Bone marrow (tissue), 2 donors: Measurements from ENCODE around the gene CMTM3.
"Not testable (repeated sequence)": the region's sequence is repeated elsewhere in the genome, so short reads cannot be mapped to it uniquely, and the experiment has no call there.

Experiments
- DNase-seq, 2 donors: peaks; one replicate each; lab custom pipeline; 2025; lab: John Stamatoyannopoulos, UW

The CMTM3 gene

DNA sequence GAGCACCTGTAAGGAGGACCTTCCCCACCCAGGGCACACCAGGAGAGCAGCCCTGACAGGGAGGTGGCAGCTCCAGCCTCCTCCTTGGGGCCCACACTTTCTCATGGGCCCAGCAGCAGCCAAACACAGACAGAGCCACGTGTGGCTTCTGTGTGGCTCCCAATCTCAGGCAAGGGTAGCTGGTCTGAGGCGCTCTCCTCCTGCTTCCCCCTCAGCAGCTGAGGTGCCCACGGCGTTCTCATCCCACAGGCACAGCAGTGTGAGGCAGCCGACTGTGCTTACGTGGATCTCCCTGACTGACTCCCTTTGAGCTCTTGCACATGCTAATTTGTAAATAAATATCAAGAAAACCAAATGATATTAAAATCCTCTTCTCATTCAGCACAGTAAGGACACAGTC is 30.9 kb downstream of the CMTM3 start:
- DNase-seq: no peak

DNA sequence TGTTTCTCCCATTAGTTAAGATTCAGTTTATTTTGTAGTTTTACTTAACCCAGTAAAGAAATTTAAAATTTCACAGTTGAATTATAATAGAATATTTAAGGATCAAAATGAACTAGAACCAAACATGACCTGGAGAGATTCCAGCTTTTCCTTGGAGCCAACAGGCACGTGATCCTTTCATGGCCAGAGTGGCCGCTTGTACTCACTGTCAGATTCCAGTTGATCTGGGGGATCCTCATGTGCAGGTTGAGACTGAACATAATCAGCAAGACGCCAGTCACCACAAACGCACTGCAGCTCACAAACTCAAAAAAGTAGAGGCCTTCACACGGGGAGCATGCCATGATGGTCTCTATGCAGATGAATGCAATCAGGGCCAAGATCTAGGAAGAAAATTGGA is 31.7 kb downstream of the CMTM3 start:
- DNase-seq: no peak

DNA sequence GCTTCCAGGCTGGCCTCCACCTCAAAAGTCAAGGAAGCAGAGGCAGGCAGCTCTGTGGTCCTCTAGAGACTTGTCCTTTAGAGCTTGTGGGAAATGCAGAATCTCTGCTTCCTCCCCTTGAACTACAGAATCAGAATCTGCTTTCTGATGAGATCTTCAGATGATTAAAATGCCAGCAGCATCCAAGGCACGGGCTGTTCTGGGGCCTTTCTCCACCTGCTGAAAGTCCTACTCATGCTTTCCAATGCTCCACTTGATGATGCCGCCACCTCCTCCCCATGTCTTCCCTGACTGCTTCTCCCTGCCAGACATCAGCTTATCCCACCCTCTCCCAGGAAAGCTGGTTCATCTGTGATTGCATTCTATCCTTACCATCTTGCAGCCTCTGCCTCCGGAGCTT is 33.3 kb downstream of the CMTM3 start:
- no peak for DNase-seq

DNA sequence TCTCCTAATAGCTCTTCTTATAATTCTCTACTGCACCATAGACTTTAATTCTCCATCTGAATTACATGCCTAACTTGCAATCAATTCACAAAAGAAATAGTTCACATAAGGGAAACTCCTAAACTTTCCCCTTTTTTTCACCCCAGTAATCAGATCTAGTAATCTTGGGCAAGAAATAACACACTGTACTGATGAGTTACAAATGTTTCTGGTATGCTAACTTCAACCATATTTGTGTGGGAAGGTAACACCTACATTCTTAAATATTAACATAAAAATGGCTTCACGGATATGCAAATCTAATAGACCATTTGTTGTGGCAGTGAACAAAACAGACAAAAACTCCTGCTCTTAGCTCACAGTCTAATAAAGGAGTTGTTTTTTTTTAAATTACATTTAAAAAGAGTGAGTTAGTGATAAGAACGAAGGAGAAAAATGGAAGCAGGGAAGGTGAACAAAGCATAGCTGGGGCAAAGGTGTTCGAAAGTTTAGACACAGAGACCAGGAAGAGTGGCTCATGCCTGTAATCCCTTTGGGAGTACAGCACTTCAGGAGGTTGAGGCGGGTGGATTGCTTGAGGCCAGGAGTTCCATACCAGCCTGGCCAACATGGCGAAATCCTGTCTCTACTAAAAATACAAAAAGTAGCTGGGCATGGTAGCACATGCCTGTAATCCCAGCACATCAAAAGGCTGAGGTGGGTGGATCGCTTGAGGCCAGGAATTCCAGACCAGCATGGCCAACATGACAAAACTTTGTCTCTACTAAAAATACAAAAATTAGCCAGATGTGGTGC is 34.8 kb downstream of the CMTM3 start:
- no peak for DNase-seq

DNA sequence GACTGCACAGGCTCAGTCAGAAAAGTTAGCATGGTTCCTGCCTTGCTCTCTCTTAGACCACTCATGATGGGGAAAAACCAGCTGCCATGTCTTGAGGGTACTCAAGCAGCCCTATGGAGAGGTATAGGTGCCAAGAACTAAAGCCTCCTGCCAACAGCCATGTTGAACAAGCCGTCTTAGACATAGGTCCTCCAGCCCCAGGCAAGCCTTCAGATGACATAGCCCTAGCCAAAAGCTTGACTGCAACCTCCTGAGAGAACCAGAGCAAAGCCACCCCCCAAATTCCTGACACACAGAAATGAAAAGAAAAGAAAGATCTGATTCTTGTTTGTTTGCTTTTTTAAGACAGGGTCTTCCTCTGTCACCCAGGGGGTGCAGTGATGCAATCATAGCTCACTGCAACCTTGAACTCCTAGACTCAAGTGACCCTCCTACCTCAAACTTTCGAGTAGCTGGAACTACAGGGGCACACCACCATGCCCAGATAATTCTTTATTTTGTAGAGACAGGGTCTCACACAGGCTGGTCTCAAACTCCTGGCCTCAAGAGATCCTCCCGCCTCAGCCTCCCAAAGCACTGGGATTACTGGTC is 36.3 kb downstream of the CMTM3 start:
- DNase-seq: no peak

DNA sequence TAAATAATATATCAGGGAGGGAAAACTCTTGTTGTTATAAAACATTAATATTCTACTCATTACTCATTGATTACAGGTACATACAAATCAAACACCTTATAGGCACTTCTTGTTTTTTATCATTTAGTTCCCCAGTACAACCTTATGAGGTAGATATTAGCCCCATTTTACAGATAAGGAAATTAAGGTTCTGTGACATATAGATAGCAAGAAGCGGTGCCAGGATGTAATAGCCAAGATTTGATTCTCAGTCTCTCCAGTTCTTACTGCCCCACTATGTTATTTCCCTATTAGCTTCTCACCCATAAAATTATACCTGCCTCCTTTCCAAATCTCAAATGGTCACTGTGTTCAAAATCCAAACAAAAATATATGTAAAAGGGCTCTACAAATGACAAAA is 36.9 kb downstream of the CMTM3 start:
- no peak for DNase-seq

DNA sequence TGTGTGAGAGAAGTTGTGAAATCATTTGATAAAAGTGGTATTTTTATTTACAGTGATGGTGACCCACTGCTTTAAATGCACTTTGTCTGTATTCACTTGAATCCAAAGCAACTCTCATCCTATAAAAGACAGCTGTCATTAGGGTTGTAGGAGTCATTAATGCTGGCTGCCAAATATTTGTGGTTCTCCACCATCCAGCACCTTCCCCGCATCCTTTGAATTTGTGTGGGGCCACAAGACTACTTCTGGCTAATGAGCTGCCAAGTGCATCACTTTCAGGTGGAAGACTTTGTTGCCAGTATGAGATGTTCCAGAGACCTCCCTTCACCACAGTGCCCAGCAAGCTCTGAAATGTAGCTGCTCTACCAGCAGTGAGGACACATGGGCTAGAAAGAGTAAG is 43.4 kb downstream of the CMTM3 start:
- DNase-seq: no peak

DNA sequence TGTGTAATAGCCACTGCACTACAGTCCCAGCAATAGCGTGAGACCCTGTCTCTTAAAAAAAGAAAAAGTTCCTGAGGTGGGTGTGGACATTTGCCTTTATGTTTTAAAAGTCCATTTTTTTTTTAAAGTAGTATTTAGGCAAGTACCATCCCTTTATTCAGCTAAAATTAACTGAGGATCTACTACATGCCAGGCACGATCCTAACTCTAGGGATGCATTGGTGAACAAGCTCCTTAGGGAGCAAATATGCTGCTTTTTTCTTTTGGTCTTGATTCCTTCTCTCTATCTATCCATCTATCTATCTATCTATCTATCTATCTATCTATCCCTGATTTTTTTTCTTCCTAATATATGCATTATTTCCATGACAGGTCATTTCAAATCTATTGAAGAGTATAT is 44.7 kb downstream of the CMTM3 start:
- DNase-seq: no peak

DNA sequence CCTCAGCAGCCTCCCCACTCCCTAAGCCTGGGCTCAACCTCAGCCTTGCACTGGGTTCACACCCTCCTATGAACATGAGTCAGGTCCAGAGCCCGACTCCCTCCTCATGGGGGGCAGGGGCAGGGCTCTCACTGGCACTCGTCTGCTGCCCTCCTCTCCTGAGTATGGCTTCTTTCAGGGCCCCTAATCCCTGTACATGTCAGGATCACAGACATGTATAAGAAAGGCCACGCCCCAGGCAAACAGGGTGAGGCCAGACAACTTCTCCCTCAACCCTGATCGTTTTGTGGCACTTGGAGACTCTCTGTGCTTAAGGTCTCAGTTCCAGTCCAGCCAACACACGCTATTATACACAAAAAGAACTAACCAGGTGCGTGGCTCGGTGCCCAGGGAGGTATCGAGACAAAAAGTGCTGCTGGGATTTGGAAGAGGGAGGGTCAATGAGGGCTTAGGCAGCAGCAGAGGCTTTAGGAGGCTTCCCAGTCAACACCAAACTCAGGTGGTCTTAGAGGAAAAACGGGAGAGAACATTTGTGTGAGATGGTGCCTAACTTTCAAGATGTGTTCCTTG is 45.2 kb downstream of the CMTM3 start:
- DNase-seq: no peak

DNA sequence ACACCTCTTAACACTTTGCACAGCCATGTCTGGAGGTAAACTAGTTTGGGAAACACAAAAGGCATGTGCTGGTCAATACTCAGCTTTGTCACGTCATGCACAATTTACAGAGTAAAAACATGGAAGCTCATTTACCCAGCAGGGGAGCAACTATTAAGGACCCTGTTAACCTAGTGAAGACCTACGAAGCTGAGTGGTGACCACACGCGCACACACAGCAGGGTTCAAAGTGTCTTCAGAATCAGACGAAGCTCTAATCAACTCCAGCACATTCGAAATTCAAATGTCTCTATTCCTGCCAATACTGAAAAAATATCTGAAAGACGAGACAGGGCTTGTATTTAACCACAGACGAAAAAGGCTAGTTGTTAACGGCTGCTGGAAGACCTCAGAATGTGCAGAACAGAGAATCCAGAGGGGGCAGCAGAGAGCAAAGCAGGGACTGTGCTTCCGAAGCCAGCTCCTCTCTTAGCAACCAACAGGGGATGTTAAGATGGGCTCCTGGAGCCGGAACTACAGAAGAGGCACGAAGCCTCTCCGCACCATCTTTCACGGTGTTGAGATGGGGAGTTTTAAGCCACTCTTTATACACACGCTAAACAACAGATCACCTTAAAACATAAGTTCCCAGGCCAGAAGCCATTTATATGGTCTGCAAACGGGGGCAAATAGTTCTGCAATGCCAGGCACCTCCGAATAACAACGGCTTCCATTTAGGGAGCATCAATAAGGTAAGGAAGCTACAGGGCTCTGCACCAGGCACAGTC is 46.4 kb downstream of the CMTM3 start:
- DNase-seq: peak; percentile 11 to 72

DNA sequence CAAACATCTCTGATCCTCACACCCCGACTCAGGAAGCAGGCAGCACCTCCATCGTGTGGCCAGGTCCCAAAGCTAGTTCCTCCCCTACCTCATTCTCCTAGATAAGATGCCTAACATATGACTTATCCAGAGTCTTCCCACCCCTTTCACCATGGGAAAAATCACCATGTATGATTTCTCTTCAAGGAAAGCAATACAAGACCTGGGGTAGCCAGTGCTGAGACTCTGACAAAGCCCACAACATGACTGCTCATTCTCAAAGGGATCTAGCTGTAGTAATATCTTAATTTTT is 46.9 kb downstream of the CMTM3 start:
- DNase-seq: no peak

DNA sequence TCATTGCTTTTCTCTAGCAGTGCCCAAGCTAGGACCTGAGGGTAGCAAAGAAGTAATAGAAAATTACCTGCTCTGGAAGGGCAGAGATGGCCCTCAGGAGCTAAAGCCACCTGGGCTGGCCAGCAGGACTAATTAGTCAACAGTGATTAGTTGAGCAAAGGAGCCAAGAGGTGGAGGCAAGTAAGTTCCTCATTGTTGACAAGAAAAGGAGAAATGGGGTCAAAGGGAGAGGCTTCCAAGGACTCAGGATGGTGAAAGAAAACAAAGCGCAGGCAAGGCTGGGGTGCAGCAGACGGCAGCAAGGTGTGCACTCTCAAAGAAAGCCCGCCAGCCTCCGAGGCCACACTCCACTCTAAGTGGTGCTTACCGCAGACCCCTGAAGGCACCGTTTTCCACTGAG is 47.5 kb downstream of the CMTM3 start:
- DNase-seq: no peak

DNA sequence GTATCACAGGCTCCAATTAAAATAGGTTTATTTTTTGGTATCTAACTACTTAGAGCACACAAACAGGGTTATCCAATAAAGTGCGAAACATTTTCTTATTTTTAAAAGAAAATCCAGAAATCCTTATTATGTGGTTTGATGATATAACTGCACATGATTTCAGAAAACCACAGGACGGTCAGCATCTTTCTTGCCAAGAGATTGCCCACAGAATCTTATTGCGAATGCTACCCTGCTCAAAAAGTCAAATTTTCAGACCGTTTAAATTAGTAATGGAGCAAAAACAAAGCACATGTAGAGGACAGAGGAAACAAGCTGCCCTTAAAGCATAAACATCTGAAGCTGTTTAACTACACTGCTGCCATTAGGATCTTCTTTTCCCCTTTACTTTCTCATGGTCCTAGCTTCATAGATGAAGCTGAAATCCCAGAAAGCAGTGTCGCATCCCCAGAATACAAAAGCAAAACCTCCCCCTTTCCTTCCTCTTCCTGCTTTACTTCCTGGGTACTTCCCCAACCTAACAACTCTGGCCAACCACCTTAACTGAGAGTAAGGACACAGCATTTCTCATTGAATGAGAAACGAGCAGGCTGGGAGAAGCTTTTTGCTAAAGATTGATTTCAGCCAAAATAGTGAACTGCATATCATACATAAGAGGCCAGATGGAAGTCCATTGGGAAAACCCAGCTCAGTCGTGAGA is 48.3 kb downstream of the CMTM3 start:
- DNase-seq: no peak

DNA sequence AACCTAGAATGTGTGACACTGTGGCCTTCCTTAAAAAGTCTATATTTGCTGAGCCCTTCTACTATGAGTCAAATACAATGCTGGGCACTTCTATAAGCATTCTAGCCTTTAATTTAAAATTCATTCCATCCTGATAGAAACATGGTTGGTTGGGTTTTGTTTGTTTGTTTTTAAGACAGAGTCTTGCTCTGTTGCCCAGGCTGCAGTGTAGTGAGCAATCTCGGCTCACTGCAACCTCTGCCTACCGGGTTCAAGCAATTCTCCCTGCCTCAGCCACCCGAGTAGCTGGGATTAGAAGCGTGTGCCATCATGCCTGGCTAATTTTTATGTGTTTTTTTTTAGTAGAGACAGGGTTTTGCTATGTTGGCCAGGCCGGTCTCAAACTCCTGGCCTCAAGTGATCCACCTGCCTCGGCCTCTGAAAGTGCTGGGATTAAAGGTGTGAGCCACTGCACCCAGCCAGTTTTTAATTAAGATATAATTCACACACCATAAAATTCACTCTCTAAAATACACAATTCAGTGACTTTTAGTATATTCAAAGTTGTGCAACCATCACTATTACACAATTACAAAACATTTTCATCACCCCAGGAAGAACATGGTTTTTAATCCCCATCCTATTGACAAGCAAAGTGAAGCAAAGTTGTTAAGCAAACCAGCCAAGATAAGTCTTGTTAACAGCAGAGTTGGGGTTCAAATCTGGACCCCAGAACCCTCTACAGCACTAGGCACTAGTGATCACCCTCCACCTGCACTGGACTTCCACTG is 49.3 kb downstream of the CMTM3 start:
- no peak for DNase-seq

DNA sequence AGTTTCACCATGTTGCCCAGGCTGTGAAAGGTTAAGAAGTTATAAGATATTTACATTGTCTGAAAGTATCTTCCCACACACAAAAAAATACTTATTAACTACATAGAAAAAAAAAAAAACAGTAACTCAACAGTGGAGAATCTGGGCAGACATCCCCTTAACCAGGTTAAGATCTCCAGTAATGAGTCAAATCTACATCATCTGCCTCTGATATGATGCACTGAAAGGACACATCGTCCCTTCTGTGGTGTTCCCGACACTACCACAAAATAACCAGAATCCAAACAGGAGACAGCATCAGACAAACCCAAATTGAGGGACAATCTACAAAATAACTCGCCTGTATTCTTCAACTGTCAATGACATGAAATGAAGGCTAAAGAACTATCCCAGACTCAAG is 52.0 kb downstream of the CMTM3 start:
- DNase-seq: no peak

DNA sequence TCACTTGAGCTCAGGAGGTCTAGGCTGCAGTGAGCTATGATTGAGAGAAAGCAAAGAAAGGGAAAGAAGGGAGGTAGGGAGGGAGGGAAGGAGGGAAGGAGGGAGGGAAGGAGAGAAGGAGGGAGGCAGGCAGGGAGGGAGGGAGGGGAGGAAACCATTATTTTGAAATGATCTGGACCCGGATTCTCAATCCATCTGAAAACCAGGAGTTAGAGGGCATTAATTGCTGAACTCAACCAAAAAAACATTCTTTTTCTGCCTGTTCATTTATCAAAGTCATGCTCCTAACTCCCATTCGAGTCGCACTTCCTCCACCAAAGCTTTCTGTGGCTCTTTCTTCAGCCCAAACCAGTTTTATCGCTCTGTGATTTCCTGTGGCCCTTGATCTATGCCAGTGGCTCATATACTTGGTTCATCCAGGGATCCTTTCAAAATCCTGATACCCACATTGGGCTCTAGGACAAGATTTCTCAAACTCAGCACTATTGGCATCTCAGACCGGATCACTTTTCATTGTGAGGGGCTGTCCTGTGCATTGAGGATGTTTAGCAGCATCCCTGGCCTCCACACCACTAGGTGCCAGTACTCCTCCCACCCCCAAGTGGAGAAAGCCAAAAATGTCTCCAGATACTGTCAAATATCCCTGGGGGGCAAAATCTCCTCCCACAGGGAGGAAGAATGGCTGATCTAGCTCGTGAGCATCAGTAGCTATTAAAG is 53.8 kb downstream of the CMTM3 start:
- DNase-seq: no peak

DNA sequence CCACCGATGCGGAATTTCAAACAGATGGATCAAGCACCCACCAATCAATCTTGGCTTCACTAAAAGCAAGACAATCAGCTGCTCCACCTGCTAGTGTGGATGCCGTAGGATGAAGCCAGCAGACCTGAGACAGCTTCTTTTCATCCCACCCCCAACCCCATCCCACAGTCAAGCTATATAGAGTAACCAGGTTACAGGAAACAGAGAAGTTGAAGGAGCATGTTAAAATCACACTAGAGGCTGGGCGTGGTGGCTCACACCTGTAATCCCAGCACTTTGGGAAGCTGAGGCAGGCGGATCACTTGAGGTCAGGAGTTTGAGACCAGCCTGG is 54.3 kb downstream of the CMTM3 start:
- no peak for DNase-seq

DNA sequence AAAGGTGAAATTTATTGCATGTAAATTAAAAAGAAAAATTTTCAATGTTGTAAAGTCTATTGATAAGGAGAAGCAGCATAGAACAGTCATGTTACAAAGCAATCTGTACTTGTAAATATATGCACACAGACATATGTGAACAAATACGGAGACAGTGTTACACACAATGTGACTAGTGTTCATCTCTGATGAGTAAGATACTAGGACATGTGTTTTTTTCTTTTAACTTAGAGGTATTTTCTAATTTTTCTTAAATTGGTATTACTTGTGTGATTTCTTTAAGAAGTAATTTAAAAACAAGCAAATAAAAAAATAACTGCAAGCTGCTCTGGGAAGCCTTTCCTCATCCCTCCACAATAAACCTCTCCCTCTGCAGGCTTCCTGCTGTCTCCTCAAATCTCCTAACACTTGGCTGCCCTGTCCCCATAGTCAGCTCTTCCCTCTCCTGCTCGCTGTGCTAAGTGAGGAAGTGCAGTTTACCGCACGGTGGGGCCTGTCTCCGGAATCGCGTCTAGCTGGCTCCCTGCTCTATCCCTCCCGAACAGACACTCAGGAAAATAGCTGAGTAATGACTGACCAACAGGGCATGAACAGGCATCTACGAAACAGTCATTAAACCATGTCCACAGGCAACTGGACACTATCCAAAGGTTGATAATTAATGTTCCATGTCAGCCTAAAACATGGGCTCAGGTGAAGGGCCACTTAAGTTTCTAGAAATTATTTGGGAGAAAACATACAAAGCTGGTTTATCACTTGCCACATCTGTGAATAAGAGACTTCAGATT is 56.1 kb downstream of the CMTM3 start:
- DNase-seq: no peak

DNA sequence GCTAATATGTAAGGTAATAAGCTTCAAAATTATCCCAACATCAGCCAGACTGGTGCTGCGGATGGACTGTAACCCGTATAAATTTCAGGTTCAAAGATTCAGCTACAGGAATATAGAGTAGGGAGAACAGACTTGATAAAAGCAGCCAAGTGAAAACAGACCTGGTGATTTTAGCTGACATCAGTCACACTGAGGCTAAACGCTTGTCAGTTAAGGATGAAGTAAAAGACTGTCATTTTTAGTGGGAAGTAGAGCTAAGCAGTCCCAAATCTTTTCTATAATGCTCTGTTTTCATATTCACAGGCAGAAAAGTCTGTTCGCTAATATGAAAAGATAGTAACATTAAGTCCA is 56.7 kb downstream of the CMTM3 start:
- DNase-seq: no peak

DNA sequence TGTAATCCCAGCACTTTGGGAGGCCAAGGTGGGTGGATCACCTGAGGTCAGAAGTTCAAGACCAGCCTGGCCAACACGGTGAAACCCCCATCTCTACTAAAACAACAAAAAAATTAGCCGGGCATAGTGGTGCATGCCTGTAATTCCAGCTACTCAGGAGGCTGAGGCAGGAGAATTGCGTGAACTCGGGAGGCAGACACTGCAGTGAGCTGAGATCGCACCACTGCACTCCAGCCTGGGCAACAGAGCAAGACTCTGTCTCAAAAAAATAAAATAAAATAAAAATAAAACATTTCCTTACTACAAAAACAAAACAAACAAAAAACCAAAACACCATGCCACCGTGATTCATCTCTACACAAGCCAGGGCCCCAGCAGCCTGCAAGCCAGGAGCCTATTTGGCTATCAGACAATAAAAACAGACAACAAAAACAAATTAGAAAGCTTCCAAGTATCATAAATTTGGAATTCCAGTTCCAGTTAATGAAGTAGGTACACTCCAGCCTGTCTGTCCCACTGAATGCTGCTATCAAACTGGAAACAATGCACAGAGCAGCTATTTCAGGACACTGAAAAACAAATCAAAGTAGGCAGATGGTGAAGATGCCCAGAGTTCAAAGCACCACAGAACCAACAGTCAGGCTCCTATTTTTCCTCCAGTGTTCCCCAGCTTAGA is 57.3 kb downstream of the CMTM3 start:
- DNase-seq: not testable (repeated sequence)
